ENCODE measurements around the gene PLCH2.

Gene PLCH2

DNA sequence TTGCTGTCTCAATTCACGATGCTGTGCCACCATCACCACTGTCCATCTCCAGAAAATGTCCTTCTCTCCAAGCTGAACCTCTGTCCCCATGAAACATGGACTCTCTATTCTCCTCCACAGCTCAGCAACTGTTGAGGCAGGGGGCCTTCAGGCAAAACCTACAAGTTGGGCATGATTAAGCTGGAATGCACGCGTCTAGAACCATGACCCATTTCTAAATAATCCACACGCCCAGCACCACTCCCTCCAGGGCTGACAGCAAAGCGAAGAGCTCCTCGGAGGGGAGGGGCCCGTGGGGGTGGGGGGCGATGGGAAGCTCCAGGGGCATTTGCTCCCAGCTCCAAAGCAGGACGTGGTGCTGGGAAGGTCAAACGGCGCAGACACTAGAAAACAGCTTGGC is 57.3 kb downstream of the PLCH2 start:
- DNase-seq, result no peak

DNA sequence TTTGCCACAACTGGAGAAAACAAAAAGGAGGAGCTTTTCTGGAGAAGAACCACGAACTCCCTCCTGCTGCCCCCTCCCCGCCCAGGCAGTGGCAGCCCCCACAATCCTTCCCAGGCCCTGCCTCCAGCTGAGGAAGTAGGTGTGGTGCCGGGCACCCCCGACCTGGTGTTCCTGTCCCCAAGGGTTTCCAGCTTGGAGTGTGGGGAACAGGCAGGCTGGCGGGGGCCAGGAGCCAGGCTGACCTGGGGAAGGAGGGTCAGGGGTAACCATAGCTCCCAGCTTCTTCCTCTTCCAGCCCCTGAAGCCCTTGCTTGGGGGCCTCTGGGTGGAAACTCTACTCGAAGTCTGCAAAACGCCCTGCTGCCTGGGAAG is 58.2 kb downstream of the PLCH2 start:
- no peak for DNase-seq

DNA sequence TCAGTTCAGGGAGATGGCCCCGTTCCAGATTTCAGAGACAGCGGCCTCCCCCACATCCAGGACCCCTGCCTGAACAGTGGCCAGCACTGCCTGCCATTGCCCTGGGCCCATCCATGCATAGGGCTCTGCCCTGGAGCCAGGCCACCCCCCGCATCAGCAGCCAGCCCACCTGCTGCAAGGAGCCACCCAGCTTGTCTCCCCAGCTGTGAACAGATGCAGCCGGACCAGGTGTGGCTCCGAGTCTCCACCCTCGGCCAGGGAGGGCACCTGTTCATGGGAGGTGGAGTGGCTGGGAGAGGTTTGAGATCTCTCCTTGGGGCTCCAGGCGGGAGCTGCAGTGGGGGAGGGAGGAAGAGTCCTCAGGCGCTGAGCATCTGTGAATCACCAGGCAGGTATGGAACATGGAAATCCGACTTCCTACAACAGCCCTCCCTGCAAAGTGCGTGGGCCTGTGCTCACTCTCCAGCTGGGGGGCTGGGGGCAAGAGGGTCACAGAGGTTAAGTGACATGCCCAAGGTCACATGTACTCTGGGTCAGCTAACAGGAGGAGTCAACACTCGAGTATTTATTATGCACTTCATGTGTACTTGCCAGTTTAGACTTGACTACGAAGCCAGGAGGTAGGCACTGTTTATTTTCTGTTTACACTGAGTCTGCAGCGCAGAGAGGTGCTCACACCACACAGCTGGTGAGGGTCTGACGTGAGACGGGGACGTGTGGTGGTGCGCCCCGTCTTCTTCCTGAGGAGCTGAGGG is 58.8 kb downstream of the PLCH2 start:
- DNase-seq, result peak; percentile 67

DNA sequence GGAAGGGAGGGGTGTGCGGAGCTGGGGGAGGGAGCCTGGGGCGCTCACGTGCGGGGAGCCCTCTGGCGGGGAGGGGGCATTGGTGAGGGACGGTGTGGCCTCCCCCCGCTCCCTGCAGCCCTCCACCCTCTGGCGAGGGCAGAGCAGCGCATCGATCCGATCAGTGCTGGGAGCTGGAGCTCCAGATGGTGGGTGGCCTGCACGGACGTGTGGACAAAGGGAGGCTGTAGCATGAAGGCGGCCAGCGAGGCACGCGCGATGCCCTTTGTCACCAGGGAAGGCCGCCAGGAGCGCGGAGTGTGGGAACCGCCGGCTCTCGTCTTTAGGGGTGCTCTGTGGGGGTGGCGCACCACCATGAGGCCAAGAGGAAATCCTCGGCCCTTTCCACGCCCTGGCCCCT is 59.4 kb downstream of the PLCH2 start:
- no peak for DNase-seq

DNA sequence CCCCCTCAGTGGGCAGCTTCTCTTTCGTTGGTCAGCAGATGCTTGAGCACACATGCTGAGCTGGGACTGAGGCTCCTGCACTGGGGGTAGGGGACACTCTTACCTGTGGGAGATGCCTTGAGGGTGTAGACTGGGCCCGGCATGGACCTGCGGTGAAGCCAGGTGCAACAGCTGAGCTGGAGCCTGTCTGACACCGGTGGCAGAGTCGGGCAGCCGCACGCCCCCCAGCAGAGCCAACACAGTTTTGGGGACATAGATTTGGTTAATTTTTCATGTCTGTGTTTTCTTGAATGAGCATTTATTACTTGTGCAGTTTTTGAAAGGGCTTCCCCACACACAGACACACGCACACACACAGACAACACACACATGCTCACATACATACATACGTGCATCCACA is 59.9 kb downstream of the PLCH2 start:
- DNase-seq, result no peak

DNA sequence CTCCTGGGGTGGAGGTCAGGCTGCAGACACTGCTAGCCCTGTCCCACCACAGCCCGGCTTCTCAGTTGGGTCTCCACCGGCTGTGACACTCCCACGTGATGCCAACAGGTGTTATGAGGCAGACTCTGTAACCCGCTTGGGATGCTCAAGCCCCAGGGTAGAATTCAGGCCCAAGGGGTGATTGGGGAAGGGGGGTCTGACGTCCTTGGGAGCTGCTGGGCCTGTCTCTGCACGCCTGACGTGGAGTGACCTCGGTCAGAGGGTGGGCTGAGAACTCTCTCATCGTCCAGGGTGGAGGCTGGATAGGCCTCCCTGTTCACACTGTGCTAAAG is 61.7 kb downstream of the PLCH2 start:
- DNase-seq, result no peak

DNA sequence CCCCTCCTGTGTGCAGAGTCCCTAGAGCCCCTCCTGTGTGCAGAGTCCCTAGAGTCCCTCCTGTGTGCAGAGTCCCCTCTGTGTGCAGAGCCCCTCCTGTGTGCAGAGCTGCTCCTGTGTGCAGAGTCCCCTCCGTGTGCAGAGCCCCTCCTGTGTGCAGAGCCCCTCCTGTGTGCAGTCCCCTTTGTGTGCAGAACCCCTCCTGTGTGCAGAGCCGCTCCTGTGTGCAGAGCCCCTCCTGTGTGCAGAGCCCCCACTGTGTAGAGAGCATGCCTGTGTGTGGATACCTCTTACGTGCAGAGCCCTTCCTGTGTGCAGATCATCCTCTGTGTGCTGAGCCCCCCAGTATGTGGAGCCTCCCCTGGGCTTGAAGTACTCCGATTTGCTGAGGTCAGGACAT is 62.3 kb downstream of the PLCH2 start:
- no peak for DNase-seq

DNA sequence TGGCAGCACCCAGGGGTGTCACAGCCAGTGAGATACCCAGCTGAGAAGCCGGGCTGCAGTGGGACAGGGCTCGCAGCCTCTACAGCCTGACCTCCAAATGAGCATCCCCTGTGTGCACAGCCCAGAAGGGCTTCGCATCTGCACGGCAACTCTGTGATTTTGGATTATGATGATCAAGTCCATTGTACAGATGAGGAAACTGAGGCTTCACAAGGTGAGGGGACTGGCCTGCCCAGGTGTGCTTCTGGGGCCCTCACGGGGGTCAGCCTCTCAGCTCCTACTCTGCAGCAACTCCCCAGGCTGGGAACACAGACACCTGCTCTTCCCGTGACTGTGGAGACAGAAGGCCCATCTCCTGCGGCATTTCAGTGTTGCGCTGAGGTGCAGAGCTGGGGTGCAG is 62.8 kb downstream of the PLCH2 start:
- DNase-seq, result no peak

DNA sequence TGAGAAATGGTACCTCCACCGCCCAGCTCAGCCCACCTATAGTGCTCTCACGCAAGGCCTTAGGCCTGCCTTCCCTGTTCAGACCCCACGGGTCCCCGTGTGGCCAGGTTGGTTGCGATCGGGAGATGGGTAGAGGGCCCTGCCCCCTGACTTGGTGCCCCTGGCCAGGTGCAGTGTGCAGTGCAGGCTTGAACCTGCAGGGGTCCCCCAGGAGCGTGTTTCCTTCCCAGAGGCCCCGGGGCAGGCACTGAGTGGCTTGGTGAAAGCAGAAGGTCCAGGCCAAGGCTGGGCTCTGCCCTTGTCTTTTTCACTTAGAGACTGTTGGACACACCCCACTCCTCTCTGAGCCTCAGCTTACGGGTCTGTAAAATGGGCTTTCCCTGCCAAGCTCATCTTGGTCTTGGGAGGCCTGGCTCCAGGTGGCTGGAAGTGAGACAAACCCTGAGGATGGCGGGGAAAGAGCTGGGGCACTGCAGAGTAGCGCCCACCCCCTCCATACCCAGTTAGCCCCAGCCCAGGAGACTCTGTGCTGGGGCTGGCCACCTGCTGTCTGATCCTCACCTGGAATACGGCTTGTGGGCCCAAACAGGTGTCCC is 63.3 kb downstream of the PLCH2 start:
- no peak for DNase-seq

DNA sequence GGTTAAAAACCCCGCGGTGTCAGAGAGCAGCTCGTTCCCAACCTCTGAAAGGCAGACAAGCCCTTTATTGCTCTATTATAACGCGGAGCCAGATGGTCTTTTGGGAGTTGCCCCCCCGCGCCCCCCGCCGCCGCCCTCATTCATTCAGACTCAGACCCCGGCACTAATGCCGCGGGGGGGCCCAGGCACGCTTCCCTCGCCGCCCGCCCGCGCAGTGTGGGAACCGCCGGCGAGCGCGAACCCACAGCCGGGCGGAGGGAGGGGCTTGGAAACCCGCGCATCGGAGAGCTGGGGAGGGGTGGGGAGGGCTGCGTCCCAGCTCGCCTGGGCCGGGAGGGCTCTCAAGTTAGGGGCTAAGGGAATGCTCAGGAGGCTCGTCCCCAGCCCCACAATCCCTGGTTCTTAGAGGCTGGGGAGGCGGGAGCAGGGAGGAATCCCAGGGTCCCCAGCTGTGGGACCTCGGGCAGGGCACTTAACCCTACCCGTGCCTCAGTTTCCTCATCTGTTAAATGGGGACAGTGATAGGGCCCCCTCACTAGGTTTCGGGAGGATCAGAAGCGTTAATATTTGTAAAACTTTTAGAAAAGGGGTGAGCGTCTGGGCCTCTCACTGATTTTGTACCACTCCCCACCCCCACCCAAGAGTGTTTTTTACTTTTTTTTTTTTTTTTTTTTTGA is 64.9 kb downstream of the PLCH2 start:
- no peak for DNase-seq

DNA sequence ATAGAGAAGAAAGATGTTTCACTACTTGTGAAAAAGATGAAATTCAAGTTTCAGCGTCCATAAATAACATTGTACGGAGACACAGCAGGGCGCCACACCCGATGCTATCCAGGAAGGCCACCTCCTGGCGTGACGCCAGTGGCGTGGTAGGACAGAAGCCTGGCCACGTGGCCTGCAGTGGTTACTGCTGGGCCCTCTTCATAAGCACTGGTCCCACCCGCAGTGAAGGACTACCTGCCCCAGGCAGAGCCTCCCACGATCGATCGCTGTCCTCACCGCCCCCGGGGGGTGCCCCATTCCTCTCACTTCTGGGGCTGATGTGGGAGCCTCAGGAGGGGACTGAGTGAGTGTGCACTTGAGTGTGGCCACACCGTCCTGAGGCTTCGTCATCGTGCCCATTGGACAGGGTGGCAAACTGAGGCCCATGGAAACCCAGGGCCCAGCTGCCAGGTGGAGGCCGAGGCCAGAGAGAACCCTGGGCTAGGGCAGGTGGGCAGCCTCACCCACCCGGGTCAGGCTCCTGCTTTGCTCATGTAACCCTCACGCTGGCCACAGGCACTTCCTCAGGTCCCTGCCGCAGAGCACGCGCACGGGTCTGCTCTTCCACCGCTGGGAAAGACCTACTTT is 65.6 kb downstream of the PLCH2 start:
- DNase-seq, result peak; percentile 81

DNA sequence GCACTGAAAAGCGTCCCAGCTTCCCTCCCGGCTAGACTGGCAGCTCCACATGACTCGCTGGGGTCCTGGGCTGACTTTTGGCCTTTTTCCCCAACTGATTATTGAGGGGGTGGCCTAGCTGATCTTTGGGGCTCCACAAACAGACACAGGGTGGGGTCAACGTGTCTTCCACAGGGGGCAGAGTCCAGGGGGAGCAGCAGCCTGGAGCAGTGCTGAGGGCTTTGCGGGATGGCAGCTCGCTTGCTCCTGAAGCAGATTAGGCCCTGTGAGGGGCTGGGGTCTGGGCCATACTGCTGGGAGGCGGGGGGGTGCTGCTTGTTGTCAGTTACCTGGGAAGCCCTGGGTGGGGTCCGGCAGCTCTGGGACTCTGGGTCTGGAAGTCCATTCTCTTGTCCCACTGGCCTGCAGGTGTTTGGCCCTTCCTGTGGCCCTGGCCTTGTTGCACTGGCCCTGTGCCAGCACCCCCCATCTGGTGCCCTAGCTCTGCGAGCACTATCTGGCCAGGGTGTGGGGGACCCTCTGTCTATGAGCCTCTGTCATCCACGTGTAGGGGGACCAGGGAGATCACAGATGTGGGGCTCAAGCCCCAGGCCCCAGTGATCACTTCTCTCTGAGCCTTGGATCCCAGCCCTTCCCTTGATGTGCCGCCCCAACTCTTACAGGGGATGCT is 66.3 kb downstream of the PLCH2 start:
- no peak for DNase-seq

DNA sequence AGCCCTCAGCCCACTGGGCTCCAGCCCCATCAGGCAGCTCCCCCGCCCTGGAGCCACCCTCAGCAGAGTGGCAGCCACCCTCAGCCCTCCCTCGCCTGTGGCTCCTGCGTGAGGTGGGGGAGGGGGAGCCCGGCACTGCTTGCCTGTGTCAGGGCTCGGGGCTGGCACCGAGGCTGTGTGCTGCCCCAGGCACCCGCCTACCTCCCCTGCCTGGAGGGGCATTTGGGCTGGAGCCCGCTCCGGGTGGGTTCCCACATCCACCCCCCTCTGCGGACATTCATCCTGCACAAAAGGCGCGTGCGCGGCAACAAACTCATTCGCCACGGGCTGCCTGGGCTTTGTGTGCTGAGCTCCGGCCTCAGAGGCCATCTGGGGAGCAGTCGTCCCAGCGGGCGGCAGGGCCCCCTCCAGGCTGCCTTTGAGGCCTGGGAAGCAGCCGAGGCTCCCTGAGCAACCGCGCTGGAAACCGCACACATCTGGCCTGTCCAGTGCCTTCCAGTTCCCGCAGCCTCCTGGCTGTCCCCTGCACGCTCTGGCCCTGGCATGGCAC is 67.5 kb downstream of the PLCH2 start:
- peak; percentile 65 for DNase-seq

DNA sequence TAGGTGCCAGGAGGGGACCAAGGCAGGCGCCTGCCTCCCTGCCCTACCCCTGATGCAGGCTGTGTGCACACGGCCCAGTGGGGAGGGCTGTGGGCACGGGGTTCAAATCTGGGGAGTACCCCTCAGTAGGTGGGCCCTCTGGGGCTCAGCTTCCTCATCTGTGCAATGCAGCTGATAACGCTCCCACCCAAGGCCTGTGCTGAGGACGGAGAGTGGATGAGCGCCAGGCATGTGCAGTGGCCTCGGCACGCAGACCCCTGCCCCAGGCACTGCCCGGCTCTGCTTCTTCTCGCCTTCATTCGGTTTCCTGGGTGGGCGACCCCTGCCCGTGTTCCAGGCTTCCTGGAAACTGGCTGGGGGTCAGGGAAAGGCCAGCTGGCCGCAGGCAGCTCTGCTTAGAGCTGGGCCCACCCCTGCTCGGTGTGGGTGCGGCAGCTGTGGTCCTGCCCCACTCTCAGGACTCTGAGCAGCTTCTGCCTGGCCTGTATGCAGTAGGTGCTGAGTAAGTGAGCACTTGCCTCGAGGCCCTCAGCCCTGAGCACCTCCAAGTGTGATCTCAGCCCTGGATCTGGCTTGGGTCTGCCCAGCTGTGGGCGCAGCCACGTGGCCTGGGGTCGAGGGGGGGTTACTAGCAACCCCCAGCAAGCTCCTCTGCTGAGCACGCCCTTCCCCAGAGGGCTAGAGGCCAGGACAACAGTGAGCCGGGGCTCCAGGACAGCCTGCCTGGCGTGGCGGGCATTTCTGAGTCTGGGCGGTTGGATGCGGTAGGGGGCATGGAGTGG is 68.2 kb downstream of the PLCH2 start:
- no peak for DNase-seq

DNA sequence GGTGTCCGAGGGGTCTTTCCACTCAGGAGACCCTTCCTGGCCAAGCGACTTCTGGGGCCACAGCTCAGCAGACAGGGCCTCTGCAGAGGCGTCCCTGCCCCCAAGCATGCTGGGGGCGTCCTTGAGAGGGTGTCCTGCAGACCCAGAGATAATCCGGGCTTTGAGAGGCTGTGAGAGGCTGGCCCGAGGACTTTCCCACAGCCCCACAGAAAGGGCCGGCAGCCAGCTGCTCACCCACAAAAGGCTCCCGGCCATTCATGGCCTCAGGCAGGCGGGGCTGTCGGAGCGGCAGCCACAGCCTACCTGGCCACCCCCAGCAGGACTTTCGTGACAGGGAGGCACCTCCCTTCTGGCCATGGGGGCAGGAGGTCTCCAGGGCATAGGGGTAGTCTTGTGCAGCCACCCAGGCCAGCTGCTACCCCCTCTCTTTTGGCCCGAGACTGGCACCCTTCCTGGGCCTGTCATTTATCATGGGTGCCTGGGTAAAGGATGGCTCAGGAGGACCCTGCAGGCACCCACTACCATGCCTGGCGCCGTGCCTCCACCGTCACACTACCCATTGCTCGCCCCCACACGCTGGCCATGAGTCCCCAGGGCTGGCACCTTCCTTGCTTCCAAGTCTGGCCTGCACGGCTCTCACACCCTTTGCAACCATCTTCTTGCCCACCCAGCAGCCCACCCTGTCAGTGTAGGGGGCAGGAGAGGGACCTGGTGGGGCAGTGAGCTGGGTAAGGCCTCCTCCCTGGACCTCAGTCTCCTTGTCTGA is 69.0 kb downstream of the PLCH2 start:
- DNase-seq, result no peak

DNA sequence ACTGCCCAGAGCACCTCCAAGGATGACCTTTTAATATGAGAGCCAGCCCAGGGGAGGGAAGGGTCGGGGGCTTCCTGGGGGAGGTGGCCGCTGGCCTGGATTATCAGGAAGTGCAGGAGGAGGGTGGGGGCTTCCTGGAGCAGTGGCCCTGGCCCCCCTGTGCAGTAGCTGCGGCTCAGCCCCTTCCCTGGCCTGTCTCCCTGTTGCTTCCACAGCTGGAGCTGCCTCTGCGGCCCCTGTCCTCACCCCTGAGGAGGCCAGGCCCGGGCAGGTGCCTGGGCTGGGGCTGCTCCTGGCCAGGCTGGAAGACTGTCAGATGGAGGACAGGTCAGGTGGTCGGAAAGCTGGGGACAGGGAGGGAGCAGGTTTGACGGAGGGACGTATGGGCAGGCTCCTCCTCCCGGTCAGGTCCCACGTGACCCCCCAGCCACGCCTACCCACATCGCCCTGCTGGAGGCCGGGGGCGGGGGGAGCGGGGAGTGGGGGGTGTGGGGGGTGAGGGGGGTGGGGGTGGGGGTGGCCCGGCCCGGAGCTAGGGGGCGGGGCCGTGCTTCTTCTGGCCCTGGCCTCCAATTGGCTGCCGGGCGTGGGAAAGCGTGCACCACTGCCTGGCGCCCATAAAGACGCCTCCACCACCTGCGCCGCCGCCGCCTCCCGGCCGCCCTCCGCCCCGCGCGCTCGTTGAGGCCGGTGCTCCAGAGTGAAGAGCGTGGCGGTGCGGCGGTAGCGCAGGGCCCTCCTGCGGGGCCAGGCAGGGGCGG is 69.8 kb downstream of the PLCH2 start:
- DNase-seq, result peak; percentile 91

DNA sequence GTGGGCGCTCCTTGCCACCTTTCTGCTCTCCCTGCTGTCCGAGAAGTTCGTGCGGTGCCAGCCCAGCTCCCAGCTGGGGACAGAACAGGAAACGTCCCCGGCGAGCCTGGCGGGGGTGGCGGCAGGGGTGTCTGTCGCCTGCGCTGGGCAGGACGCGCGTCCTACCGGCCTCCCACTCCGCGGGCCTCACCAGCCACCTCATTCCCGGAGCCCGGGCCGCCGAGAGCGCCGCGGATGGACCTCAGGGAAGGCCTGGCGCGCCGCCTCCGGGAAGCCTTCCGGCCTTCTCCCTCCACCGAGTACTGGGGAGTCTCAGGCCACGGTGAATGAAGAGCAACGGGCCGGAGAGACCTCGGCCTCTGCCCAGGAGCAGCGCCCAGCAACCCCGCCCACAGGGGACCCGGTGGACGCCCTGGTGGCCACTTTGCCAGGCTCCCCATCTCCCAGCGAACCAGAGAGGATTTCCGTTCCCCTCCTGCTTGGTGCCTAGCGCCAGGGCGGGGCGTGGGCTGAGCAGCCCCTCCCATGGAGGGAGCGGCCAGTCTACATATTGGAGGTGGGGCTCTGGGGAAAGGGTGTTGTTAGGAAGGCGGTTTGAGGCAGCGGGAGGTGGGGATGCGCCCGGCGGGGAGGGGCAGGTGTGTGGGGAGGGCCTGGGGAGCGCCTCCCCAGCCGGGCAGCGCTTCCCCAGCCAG is 70.6 kb downstream of the PLCH2 start:
- DNase-seq, result peak; percentile 93

DNA sequence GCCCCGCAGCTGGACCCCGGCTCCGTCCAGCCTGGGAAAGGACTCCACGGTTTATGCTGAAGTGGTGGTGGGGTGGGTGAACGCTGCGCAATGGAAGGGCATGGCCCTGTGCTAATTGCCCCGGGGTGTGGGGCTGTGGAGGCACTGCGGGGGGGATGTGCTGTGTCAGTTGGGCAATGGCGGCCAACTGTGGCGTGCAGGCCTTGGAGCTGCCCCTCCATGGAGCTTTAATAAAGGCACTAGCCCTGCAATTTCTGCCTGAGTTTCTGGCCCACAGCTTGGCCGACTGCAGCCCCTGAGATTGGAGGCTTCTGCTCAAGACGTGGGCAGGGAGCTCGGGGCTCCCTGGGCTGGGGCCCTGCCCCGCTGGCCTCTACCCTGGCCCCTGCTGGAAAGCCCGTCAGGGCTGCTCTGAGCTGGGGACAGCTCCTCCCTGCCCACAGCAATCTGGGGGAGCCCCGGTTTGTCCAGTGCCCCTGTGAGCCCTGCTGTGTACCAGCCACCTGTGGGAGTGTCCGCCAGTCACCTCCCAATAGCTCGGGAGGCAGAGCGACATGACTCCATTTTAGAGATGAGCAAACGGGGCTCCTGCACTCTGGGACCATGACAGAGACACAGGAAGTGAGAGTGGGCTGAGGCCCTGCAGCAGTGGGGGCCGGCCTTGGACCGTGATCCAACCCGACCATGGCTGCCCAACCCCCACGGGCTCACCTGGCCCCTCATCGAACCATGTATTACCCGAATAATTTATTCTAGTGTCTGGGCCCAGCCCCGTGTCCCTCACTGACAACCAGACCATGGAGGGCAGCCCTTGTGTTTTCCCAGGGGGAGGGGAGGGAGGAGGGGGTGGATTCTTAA is 71.3 kb downstream of the PLCH2 start:
- peak; percentile 49 for DNase-seq

DNA sequence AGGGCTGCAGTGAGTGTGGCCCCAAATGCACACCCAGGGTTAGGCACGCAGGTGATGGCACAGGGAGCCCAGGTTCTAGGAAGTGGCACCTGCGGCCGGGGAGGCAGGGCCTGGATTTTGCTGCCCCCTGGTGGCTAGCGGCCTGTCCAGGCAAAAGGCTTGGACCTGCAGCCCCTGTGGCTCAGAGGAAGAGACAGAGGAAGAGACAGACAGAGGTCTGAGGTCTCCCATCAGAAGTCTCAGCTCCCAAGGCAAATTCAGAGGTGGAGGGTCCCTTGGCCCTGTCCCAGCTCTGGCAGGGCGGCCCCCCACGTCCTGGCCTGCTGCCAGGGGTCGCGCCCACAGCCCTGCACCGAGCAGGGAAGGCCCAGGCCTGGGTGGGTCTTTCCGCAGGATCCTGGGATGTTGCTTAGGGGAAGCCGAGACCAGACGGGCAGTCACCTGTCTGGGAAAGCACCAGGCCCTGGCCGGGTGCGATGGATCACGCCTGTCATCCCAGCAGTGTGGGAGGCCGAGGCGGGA is 72.0 kb downstream of the PLCH2 start:
- peak; percentile 75 for DNase-seq

Data from NCI-H146 (cell line).